Measurements from ENCODE around the gene WNT4.

The WNT4 gene

GRCh38 chr1:22179197-22179803, 36.4 kb upstream of the WNT4 start:
- no peak overlapping the region for H3K27ac ChIP-seq (ENCODE audit: low read length)
- peaks cover 0 to 4% of the 10 kb centered on the region in 2 donors for H3K9me3 ChIP-seq (ENCODE audit: control insufficient read depth in 2 of 2, low read length in 2 of 2)
- H3K9ac ChIP-seq (ENCODE audit: low read length in 2 of 2) = no peak overlapping the region
- no peak overlapping the region for H3K4me3 ChIP-seq (ENCODE audit: low read length in 2 of 2)
- H3K36me3 ChIP-seq (ENCODE audit: control insufficient read depth in 2 of 2, insufficient read depth in 2 of 2, low read length in 2 of 2) = no peaks in the 10 kb centered on the region
- peaks cover 2 to 5% of the 10 kb centered on the region in 2 donors for H3K27me3 ChIP-seq (ENCODE audit: control insufficient read depth in 1 of 2, insufficient read depth in 2 of 2, low read length in 2 of 2)
- no peaks in the 10 kb centered on the region for H3K4me1 ChIP-seq (ENCODE audit: control insufficient read depth, insufficient read depth, low read length)

GRCh38 chr1:22177354-22178003, 34.6 kb upstream of the WNT4 start:
- Histone ChIP-seq H3K36me3 (ENCODE audit: control insufficient read depth in 2 of 2, insufficient read depth in 2 of 2, low read length in 2 of 2) (no peaks in the 10 kb centered on the region), H3K9ac (ENCODE audit: low read length in 2 of 2) (no peak overlapping the region), H3K4me1 (ENCODE audit: control insufficient read depth, insufficient read depth, low read length) (no peaks in the 10 kb centered on the region), H3K9me3 (ENCODE audit: control insufficient read depth in 2 of 2, low read length in 2 of 2) (peaks cover 0 to 4% of the 10 kb centered on the region in 2 donors), H3K27ac (ENCODE audit: low read length) (no peak overlapping the region), H3K27me3 (ENCODE audit: control insufficient read depth in 1 of 2, insufficient read depth in 2 of 2, low read length in 2 of 2) (peaks cover 2 to 5% of the 10 kb centered on the region in 2 donors), H3K4me3 (ENCODE audit: low read length in 2 of 2) (no peak overlapping the region)

GRCh38 chr1:22176258-22176657, 33.4 kb upstream of the WNT4 start:
- H3K9ac ChIP-seq (ENCODE audit: low read length in 2 of 2) = no peak overlapping the region
- H3K4me3 ChIP-seq (ENCODE audit: low read length in 2 of 2) = no peak overlapping the region
- H3K27ac ChIP-seq (ENCODE audit: low read length) = no peak overlapping the region
- H3K9me3 ChIP-seq (ENCODE audit: control insufficient read depth in 2 of 2, low read length in 2 of 2) = peaks cover 0 to 4% of the 10 kb centered on the region in 2 donors
- peaks cover 2 to 4% of the 10 kb centered on the region in 2 donors for H3K27me3 ChIP-seq (ENCODE audit: control insufficient read depth in 1 of 2, insufficient read depth in 2 of 2, low read length in 2 of 2)
- no peaks in the 10 kb centered on the region for H3K36me3 ChIP-seq (ENCODE audit: control insufficient read depth in 2 of 2, insufficient read depth in 2 of 2, low read length in 2 of 2)
- no peaks in the 10 kb centered on the region for H3K4me1 ChIP-seq (ENCODE audit: control insufficient read depth, insufficient read depth, low read length)

- H3K4me3 ChIP-seq (ENCODE audit: low read length in 2 of 2) = no peak overlapping the region
- no peaks in the 10 kb centered on the region for H3K4me1 ChIP-seq (ENCODE audit: control insufficient read depth, insufficient read depth, low read length)
- H3K9ac ChIP-seq (ENCODE audit: low read length in 2 of 2) = no peak overlapping the region
- H3K36me3 ChIP-seq (ENCODE audit: control insufficient read depth in 2 of 2, insufficient read depth in 2 of 2, low read length in 2 of 2) = no peaks in the 10 kb centered on the region
- peaks cover 2 to 4% of the 10 kb centered on the region in 2 donors for H3K27me3 ChIP-seq (ENCODE audit: control insufficient read depth in 1 of 2, insufficient read depth in 2 of 2, low read length in 2 of 2)
- H3K27ac ChIP-seq (ENCODE audit: low read length) = no peak overlapping the region
- H3K9me3 ChIP-seq (ENCODE audit: control insufficient read depth in 2 of 2, low read length in 2 of 2) = peaks cover 0 to 4% of the 10 kb centered on the region in 2 donors
Observed at GRCh38 chr1:22174446-22175220, 31.7 kb upstream of the WNT4 start.

GRCh38 chr1:22171951-22172715, 29.2 kb upstream of the WNT4 start:
- Histone ChIP-seq H3K4me1 (ENCODE audit: control insufficient read depth, insufficient read depth, low read length) (no peaks in the 10 kb centered on the region), H3K9me3 (ENCODE audit: control insufficient read depth in 2 of 2, low read length in 2 of 2) (no peaks in the 10 kb centered on the region)

GRCh38 chr1:22169816-22170215, 26.9 kb upstream of the WNT4 start:
- Histone ChIP-seq H3K9me3 (ENCODE audit: control insufficient read depth in 2 of 2, low read length in 2 of 2) (no peaks in the 10 kb centered on the region), H3K36me3 (ENCODE audit: control insufficient read depth in 2 of 2, insufficient read depth in 2 of 2, low read length in 2 of 2) (no peaks in the 10 kb centered on the region), H3K27ac (ENCODE audit: low read length) (no peak overlapping the region), H3K9ac (ENCODE audit: low read length in 2 of 2) (no peak overlapping the region), H3K4me3 (ENCODE audit: low read length in 2 of 2) (no peak overlapping the region), H3K4me1 (ENCODE audit: control insufficient read depth, insufficient read depth, low read length) (no peaks in the 10 kb centered on the region), H3K27me3 (ENCODE audit: control insufficient read depth in 1 of 2, insufficient read depth in 2 of 2, low read length in 2 of 2) (peaks cover 0 to 2% of the 10 kb centered on the region in 2 donors)

More at GRCh38 chr1:22171951-22172715, 29.2 kb upstream of the WNT4 start:
- Histone ChIP-seq H3K9ac (ENCODE audit: low read length in 2 of 2) (no peak overlapping the region), H3K4me3 (ENCODE audit: low read length in 2 of 2) (no peak overlapping the region), H3K27me3 (ENCODE audit: control insufficient read depth in 1 of 2, insufficient read depth in 2 of 2, low read length in 2 of 2) (peaks cover 0 to 2% of the 10 kb centered on the region in 2 donors), H3K27ac (ENCODE audit: low read length) (no peak overlapping the region), H3K36me3 (ENCODE audit: control insufficient read depth in 2 of 2, insufficient read depth in 2 of 2, low read length in 2 of 2) (no peaks in the 10 kb centered on the region)

GRCh38 chr1:22168412-22168973, 25.6 kb upstream of the WNT4 start:
- Histone ChIP-seq H3K27ac (ENCODE audit: low read length) (no peak overlapping the region), H3K9me3 (ENCODE audit: control insufficient read depth in 2 of 2, low read length in 2 of 2) (no peaks in the 10 kb centered on the region), H3K4me3 (ENCODE audit: low read length in 2 of 2) (no peak overlapping the region), H3K27me3 (ENCODE audit: control insufficient read depth in 1 of 2, insufficient read depth in 2 of 2, low read length in 2 of 2) (peaks cover 0 to 2% of the 10 kb centered on the region in 2 donors), H3K4me1 (ENCODE audit: control insufficient read depth, insufficient read depth, low read length) (no peaks in the 10 kb centered on the region), H3K9ac (ENCODE audit: low read length in 2 of 2) (no peak overlapping the region), H3K36me3 (ENCODE audit: control insufficient read depth in 2 of 2, insufficient read depth in 2 of 2, low read length in 2 of 2) (no peaks in the 10 kb centered on the region)

- Histone ChIP-seq H3K4me3 (ENCODE audit: low read length in 2 of 2) (no peak overlapping the region), H3K9ac (ENCODE audit: low read length in 2 of 2) (no peak overlapping the region), H3K36me3 (ENCODE audit: control insufficient read depth in 2 of 2, insufficient read depth in 2 of 2, low read length in 2 of 2) (no peaks in the 10 kb centered on the region), H3K27me3 (ENCODE audit: control insufficient read depth in 1 of 2, insufficient read depth in 2 of 2, low read length in 2 of 2) (no peaks in the 10 kb centered on the region), H3K9me3 (ENCODE audit: control insufficient read depth in 2 of 2, low read length in 2 of 2) (no peaks in the 10 kb centered on the region), H3K4me1 (ENCODE audit: control insufficient read depth, insufficient read depth, low read length) (no peaks in the 10 kb centered on the region), H3K27ac (ENCODE audit: low read length) (no peak overlapping the region)
Observed at GRCh38 chr1:22166439-22166838, 23.5 kb upstream of the WNT4 start.

- Histone ChIP-seq H3K9me3 (ENCODE audit: control insufficient read depth in 2 of 2, low read length in 2 of 2) (no peaks in the 10 kb centered on the region), H3K4me1 (ENCODE audit: control insufficient read depth, insufficient read depth, low read length) (no peaks in the 10 kb centered on the region), H3K27ac (ENCODE audit: low read length) (no peak overlapping the region), H3K9ac (ENCODE audit: low read length in 2 of 2) (no peak overlapping the region), H3K27me3 (ENCODE audit: control insufficient read depth in 1 of 2, insufficient read depth in 2 of 2, low read length in 2 of 2) (no peaks in the 10 kb centered on the region), H3K36me3 (ENCODE audit: control insufficient read depth in 2 of 2, insufficient read depth in 2 of 2, low read length in 2 of 2) (no peaks in the 10 kb centered on the region), H3K4me3 (ENCODE audit: low read length in 2 of 2) (no peak overlapping the region)
Observed at GRCh38 chr1:22164841-22165808, 22.2 kb upstream of the WNT4 start.

Data from stomach smooth muscle (tissue), 2 donors.